GM23248 (cell line): ENCODE measurements around the gene SLC25A29.

Experiments used
- EZH2 ChIP-seq: fragments of 200-600 bp; sonication (generic); IDR thresholded peaks from 2 replicates; pipeline ENCODE4 v1.6.1; 2018; ENCODE audit warnings: antibody characterized with exemption, mild to moderate bottlenecking; ENCODE audit not compliant: insufficient read depth, poor library complexity, severe bottlenecking
- EZH2phosphoT487 ChIP-seq: fragments of 200-600 bp; sonication (generic); IDR thresholded peaks from 2 replicates; pipeline ENCODE4 v1.6.1; 2018; ENCODE audit warnings: antibody characterized with exemption, moderate library complexity, mild to moderate bottlenecking, low read depth; ENCODE audit not compliant: insufficient read depth

- TF ChIP-seq EZH2phosphoT487: no peak
- TF ChIP-seq EZH2: no peak
Observed at GRCh38 chr14:100320157-100320856, 14.1 kb upstream of the SLC25A29 start.
